Stomach (tissue), 4 donors: ENCODE measurements around the gene MFAP5.

ENCODE experiments used
- POLR2A ChIP-seq, 4 donors: fragments of 450-650 bp; IDR thresholded peaks; one replicate each; pipeline ENCODE4 v1.6.1; 2016; ENCODE audit warnings: antibody characterized with exemption in 4 of 4, control low read depth in 2 of 4, mild to moderate bottlenecking in 1 of 4, moderate library complexity in 1 of 4
- POLR2AphosphoS5 ChIP-seq, 3 donors: sonication (generic); formaldehyde crosslinking; IDR thresholded peaks; one replicate each; pipeline ENCODE4 v1.6.1; 2016; ENCODE audit warnings: antibody characterized with exemption in 3 of 3
- TF ChIP-seq, protein P1 (sequence below), 7 experiments: fragments of 450-650 bp in 4 of 7; fragments of 200-600 bp in 3 of 7; sonication (generic) in 3 of 7; IDR thresholded peaks; one replicate each; pipeline ENCODE4 v1.5.1; 2016 to 2019; ENCODE audit warnings: antibody characterized with exemption in 7 of 7, control low read depth in 2 of 7, mild to moderate bottlenecking in 1 of 7

DNA sequence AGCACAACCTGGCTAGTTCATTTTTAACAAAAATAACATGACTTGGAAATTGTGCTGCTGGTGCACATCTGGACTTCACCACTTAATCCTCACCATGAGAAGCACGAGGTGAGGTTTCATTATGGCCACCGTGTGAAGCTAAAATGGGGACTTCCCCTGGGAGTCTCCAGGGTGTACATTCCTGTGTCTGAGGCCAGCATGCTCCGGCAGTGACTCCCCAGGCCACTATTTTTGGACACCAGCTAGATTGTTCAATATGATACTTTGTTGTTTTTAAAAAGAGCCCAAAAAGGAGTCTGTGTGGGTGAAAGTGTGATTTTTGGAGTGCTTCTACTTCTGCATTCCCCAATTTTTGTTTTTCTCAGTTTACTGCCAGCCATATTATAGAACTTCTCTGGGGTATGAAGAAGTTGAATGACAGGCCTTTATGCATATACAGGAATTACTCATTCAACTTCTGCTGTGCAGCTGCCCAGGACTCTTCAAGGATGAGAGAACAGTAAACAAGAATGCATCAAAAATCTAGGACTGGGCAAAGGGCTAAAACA, 33.1 kb downstream of the MFAP5 start:
- TF ChIP-seq, protein P1, sequence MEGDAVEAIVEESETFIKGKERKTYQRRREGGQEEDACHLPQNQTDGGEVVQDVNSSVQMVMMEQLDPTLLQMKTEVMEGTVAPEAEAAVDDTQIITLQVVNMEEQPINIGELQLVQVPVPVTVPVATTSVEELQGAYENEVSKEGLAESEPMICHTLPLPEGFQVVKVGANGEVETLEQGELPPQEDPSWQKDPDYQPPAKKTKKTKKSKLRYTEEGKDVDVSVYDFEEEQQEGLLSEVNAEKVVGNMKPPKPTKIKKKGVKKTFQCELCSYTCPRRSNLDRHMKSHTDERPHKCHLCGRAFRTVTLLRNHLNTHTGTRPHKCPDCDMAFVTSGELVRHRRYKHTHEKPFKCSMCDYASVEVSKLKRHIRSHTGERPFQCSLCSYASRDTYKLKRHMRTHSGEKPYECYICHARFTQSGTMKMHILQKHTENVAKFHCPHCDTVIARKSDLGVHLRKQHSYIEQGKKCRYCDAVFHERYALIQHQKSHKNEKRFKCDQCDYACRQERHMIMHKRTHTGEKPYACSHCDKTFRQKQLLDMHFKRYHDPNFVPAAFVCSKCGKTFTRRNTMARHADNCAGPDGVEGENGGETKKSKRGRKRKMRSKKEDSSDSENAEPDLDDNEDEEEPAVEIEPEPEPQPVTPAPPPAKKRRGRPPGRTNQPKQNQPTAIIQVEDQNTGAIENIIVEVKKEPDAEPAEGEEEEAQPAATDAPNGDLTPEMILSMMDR (IDR thresholded peaks at IDR 0.05), result no peak
- no peak for TF ChIP-seq POLR2A (IDR thresholded peaks at IDR 0.05)
- TF ChIP-seq POLR2AphosphoS5 (IDR thresholded peaks at IDR 0.05), result no peak
